Measurements from ENCODE around the gene RAB15.

Gene RAB15

GRCh38 chr14:64998455-64998931 is 26.4 kb upstream of the RAB15 start:
- no peak for DNase-seq (ENCODE audit: extremely low read depth, low read depth)
- no peak for TF ChIP-seq CTCF (IDR thresholded peaks at IDR 0.05; ENCODE audit: low read depth, low read length)

- no peak for DNase-seq (ENCODE audit: extremely low read depth, low read depth)
- no peak for TF ChIP-seq CTCF (IDR thresholded peaks at IDR 0.05; ENCODE audit: low read depth, low read length)
These were observed 25.1 kb upstream of the RAB15 start for GRCh38 chr14:64997108-64997794.

- DNase-seq (ENCODE audit: extremely low read depth, low read depth) = no peak
- TF ChIP-seq CTCF (IDR thresholded peaks at IDR 0.05; ENCODE audit: low read depth, low read length) = no peak
These were observed 23.2 kb upstream of the RAB15 start for GRCh38 chr14:64995291-64995690.

- DNase-seq (ENCODE audit: extremely low read depth, low read depth) = no peak
- TF ChIP-seq CTCF (IDR thresholded peaks at IDR 0.05; ENCODE audit: low read depth, low read length) = no peak
These were observed 22.4 kb upstream of the RAB15 start for GRCh38 chr14:64994540-64994939.

- DNase-seq (ENCODE audit: extremely low read depth, low read depth) = no peak
- no peak for TF ChIP-seq CTCF (IDR thresholded peaks at IDR 0.05; ENCODE audit: low read depth, low read length)
These were observed 21.3 kb upstream of the RAB15 start for GRCh38 chr14:64993266-64993930.

GRCh38 chr14:64992328-64992885 is 20.3 kb upstream of the RAB15 start:
- DNase-seq (ENCODE audit: extremely low read depth, low read depth) = no peak
- TF ChIP-seq CTCF (IDR thresholded peaks at IDR 0.05; ENCODE audit: low read depth, low read length) = no peak

- DNase-seq (ENCODE audit: extremely low read depth, low read depth) = no peak
- TF ChIP-seq CTCF (IDR thresholded peaks at IDR 0.05; ENCODE audit: low read depth, low read length) = no peak
These were observed 18.8 kb upstream of the RAB15 start for GRCh38 chr14:64990939-64991338.
